ENCODE measurements around the gene APPBP2. TPM values are rescaled to one million over a fixed set of nuclear protein-coding genes. Genes with fewer than 3 reads are reported as not detected.

Gene APPBP2
- total RNA-seq, 6 experiments from 2014 or later = 51.5 to 65.9 (median 58.8) TPM

DNA sequence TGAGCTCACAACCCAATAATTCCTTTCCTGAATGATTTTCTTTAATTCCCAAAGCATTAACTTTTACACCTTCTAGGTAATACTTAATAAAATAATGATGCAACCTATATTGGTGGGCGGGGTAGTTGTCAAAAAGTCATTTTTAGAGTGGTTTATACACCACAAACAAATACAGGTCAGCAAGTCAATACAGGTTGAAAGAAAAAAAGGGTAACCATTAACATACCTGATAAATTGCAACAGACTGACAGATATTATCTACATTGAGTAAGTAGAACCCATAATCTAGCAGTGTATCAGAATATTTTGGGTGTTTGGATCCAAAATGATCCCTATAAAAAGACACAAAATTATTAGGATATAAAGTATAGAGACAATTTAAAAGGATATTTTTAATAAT is 64.5 kb downstream of the APPBP2 start:
- H3K36me3 Mint-ChIP-seq (ENCODE audit: low read depth) = peaks cover 32% of the 10 kb centered on the region
- H3K9me3 Mint-ChIP-seq = no peaks in the 10 kb centered on the region
- TF ChIP-seq, protein P1, sequence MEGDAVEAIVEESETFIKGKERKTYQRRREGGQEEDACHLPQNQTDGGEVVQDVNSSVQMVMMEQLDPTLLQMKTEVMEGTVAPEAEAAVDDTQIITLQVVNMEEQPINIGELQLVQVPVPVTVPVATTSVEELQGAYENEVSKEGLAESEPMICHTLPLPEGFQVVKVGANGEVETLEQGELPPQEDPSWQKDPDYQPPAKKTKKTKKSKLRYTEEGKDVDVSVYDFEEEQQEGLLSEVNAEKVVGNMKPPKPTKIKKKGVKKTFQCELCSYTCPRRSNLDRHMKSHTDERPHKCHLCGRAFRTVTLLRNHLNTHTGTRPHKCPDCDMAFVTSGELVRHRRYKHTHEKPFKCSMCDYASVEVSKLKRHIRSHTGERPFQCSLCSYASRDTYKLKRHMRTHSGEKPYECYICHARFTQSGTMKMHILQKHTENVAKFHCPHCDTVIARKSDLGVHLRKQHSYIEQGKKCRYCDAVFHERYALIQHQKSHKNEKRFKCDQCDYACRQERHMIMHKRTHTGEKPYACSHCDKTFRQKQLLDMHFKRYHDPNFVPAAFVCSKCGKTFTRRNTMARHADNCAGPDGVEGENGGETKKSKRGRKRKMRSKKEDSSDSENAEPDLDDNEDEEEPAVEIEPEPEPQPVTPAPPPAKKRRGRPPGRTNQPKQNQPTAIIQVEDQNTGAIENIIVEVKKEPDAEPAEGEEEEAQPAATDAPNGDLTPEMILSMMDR (IDR thresholded peaks at IDR 0.05) = no peak
- no peaks in the 10 kb centered on the region for H3K4me1 Mint-ChIP-seq (ENCODE audit: low read depth)
- no peak overlapping the region for H3K27ac Mint-ChIP-seq
- DNase-seq = no peak
- no peak overlapping the region for H3K4me3 Mint-ChIP-seq
- H3K27me3 Mint-ChIP-seq (ENCODE audit: insufficient read depth) = peaks cover 2% of the 10 kb centered on the region; the same call in 1 of the 2 replicates

DNA sequence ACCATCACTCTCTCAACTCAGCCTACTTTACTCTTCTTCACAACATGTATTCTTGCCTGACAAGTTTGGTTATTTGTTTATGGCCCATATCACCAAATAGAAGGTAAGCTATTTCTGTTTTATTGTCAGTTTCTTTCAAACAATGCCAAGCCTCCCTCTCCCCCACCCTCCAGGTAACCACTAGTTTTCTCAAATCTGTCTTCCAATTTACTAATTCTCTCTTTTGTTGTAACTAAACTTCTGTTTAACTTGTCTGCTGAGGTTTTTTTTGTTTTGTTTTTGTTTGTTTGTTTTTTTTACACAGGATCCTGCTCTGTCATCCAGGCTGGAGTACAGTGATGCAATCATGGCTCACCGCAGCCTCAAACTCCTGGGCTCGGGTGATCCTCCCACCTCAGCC is 68.9 kb downstream of the APPBP2 start:
- Mint-ChIP-seq H3K36me3 (ENCODE audit: low read depth) (peaks cover 31% of the 10 kb centered on the region), H3K4me1 (ENCODE audit: low read depth) (no peaks in the 10 kb centered on the region), H3K9me3 (no peaks in the 10 kb centered on the region), H3K27ac (no peak overlapping the region), H3K27me3 (ENCODE audit: insufficient read depth) (peaks cover 3% of the 10 kb centered on the region; the same call in 1 of the 2 replicates), H3K4me3 (no peak overlapping the region)
- no peak for DNase-seq
- TF ChIP-seq, protein P1 (IDR thresholded peaks at IDR 0.05) = no peak

DNA sequence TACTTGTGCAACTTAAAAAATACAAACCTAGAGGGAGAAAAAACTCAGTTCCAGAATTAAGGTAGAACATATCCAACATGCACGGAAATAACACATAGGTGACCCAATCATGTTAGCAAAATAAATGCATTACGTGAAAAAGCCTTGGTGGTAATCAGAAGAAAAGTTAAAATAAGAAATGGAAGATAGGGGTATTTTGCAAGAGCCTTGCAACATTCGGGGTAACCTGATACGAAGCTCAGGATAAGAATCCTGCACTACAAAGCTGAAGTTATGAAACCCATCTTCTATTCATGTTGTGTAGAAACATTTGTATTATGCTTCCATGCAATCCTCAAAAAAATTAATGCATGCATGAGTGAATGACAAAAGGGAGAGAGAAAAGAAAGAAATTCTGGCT is 70.7 kb downstream of the APPBP2 start:
- DNase-seq = no peak
- Mint-ChIP-seq H3K27me3 (ENCODE audit: insufficient read depth) (peaks cover 3% of the 10 kb centered on the region; the same call in 1 of the 2 replicates), H3K9me3 (no peaks in the 10 kb centered on the region), H3K36me3 (ENCODE audit: low read depth) (peaks cover 31% of the 10 kb centered on the region), H3K4me3 (no peak overlapping the region), H3K4me1 (ENCODE audit: low read depth) (no peaks in the 10 kb centered on the region), H3K27ac (0 out of 2 replicates have a peak overlapping the region, but pooled peaks have one; percentile 11)
- TF ChIP-seq, protein P1 (IDR thresholded peaks at IDR 0.05) = no peak

DNA sequence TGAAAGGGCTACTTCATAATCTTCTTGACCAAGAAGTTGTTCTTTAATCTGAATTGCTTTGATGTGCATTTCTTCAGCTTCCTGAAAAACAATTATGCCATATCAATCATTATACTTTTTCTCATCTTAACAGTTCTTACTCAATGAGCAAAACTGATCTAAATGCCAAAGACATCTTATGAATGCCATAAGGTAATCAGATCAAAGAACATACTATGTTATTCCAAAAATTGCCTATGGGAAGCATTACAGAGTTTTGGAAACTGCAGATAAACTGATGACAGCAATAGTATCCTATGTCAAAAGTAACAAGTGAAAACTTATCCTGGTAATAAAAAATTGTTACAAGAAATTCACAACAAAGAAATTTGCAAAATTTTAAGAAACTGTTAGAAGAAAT is 74.1 kb downstream of the APPBP2 start:
- DNase-seq = no peak
- Mint-ChIP-seq H3K4me3 (no peak overlapping the region), H3K27ac (no peak overlapping the region), H3K36me3 (ENCODE audit: low read depth) (peaks cover 19% of the 10 kb centered on the region), H3K27me3 (ENCODE audit: insufficient read depth) (peaks cover 3% of the 10 kb centered on the region; the same call in 1 of the 2 replicates), H3K9me3 (no peaks in the 10 kb centered on the region), H3K4me1 (ENCODE audit: low read depth) (no peaks in the 10 kb centered on the region)
- TF ChIP-seq, protein P1 (IDR thresholded peaks at IDR 0.05) = no peak

DNA sequence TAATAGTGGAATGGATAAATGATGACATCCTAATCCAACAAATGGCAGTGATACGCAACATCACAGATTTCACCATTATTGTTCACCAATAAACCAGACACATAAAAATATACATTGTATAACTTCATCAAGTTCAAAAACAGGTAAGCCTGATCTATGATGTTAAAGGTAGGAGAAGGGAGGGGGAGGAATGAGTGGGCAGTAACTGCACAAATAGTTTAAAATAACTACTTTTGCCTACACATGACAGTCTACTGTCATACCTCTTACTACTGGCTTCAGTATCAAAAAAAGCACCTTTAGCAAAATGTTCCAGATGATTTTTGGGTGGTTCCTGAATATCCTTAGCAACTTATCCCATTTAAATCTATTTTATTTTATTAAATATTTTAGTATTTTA is 75.0 kb downstream of the APPBP2 start:
- Mint-ChIP-seq H3K36me3 (ENCODE audit: low read depth) (peaks cover 12% of the 10 kb centered on the region; the same call in 1 of the 2 replicates), H3K27ac (no peak overlapping the region), H3K4me1 (ENCODE audit: low read depth) (no peaks in the 10 kb centered on the region; the same call in 1 of the 2 replicates), H3K27me3 (ENCODE audit: insufficient read depth) (no peaks in the 10 kb centered on the region), H3K4me3 (no peak overlapping the region), H3K9me3 (no peaks in the 10 kb centered on the region)
- TF ChIP-seq, protein P1 (IDR thresholded peaks at IDR 0.05) = no peak
- DNase-seq = no peak

DNA sequence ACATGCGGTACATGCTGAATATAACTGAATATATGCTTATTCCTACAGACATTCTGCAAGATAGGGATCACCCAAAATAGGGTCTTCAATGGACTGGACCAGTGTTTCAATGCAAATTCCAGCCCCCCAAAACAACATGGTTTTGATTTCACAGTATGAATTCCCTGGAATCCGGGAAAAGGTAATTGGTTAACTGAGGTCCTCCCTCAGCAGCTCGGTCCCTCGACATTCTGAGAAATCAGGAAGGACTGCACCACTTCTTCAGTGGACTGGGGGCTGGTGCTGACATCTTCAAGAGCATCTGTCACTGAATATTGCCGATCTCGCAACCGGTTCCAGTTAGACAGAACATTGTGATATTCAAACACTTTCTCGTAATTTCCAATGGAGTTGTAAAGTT is 78.7 kb downstream of the APPBP2 start:
- no peak overlapping the region for H3K27ac Mint-ChIP-seq
- TF ChIP-seq, protein P1 (IDR thresholded peaks at IDR 0.05) = no peak
- DNase-seq = no peak
- peaks cover 17% of the 10 kb centered on the region for H3K4me1 Mint-ChIP-seq (ENCODE audit: low read depth)
- H3K4me3 Mint-ChIP-seq = no peak overlapping the region
- H3K36me3 Mint-ChIP-seq (ENCODE audit: low read depth) = peaks cover 11% of the 10 kb centered on the region; the same call in 1 of the 2 replicates
- H3K27me3 Mint-ChIP-seq (ENCODE audit: insufficient read depth) = no peaks in the 10 kb centered on the region
- no peaks in the 10 kb centered on the region for H3K9me3 Mint-ChIP-seq

All from HFFc6 (cell line).